ENCODE data around the gene MPL.

GRCh38 chr1:43348809-43349593, 11.4 kb downstream of the MPL start:
- TF ChIP-seq EZH2 (IDR thresholded peaks at IDR 0.05; ENCODE audit: insufficient read depth, poor library complexity, severe bottlenecking) (no peak), EZH2phosphoT487 (IDR thresholded peaks at IDR 0.05; ENCODE audit: insufficient read depth, low read depth) (no peak)

All from GM23248 (cell line).